ENCODE measurements around the gene RTCB. TPM values are rescaled to one million over a fixed set of nuclear protein-coding genes. Genes with fewer than 3 reads are reported as not detected.

The RTCB gene
- total and polyA plus RNA-seq, 2 of the 13 experiments (the other 11 are each of a cell fraction or from before 2014, with no cell fraction given): 108 to 167 TPM

DNA sequence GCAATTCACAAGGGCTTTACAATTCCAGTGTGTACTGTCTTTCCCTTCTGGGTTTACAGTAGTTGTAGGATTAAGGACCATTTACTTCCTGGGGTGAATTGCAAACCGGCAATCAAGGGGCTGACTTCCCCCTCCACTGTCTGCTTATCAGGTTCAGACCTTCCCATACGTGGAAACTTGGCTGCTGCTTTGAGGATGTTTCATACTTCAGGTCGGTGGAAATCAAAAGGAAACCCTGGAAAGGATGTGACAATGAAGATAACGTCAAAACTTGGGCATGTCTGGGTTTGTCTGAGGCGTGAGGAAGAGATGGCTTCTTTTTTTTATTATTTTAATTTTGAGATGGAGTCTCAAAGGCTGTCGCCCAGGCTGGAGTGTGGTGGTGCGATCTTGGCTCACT lies 2.1 kb upstream of the RTCB start:
- in situ Hi-C loops (cut with HindIII; ENCODE audit: extremely low pct_ligation_motif_present, low pct_unique_long_range_greater_than_20kb): loop anchor here (5.0 kb wide), 1 partner anchor 58 kb away; the partner anchor contains the start of gene FBXO7
- CTCF ChIA-PET (ENCODE audit: low intra/inter-chr PET ratio, low total read pairs): interaction anchor here (0.9 to 1.9 kb wide), 2 partner anchors 30 to 59 kb away, joined by 3 to 10 read pairs; no protein-coding TSS in a partner anchor
- FAIRE-seq: no peak

More for the DNA sequence above, 2.1 kb upstream of the RTCB start:
- no peak for DNase-seq (ENCODE audit: low spot score)
- BruUV-seq (replicated peaks): no TSS peak
- Histone ChIP-seq H3K36me3 (replicated peaks in 1 of 2; ENCODE audit: control insufficient read depth in 1 of 2, insufficient read depth in 2 of 2, low read length in 2 of 2) (no peaks in the 10 kb centered on the region), H3K4me2 (ENCODE audit: low read depth, low read length) (no peak overlapping the region), H3K27ac (ENCODE audit: extremely low read length, insufficient read depth, low read length) (no peak overlapping the region), H3K79me2 (ENCODE audit: insufficient read depth, low read length) (peaks cover 27% of the 10 kb centered on the region), H2AFZ (ENCODE audit: low read length) (peak overlapping the region; percentile 52), H3K4me3 (replicated peaks in 1 of 3; ENCODE audit: insufficient read depth in 1 of 3, low read depth in 2 of 3, low read length in 3 of 3) (no peak overlapping the region), H3K27me3 (ENCODE audit: control insufficient read depth in 1 of 2, insufficient read depth in 2 of 2, low read length in 2 of 2) (peaks cover 2 to 19% of the 10 kb centered on the region in 2 experiments; a peak in 2 of 5 replicates), H4K20me1 (ENCODE audit: insufficient read depth, low read length) (peaks cover 9% of the 10 kb centered on the region), H3K4me1 (ENCODE audit: insufficient read depth, low read length) (peaks cover 25% of the 10 kb centered on the region), H3K9me3 (ENCODE audit: low read length) (no peaks in the 10 kb centered on the region), H3K9ac (ENCODE audit: insufficient read depth, low read depth, low read length) (no peak overlapping the region)
- TF ChIP-seq ZNF253 (CRISPR knock-in tag; IDR thresholded peaks at IDR 0.05; ENCODE audit: borderline replicate concordance) (no peak), ZNF354B (CRISPR knock-in tag; IDR thresholded peaks at IDR 0.05) (no peak), AKAP8 (CRISPR knock-in tag; IDR thresholded peaks at IDR 0.05) (no peak), ZZZ3 (CRISPR knock-in tag; IDR thresholded peaks at IDR 0.05; ENCODE audit: borderline replicate concordance) (no peak), TBX2 (CRISPR knock-in tag; IDR thresholded peaks at IDR 0.05; ENCODE audit: borderline replicate concordance) (no peak), TBP (CRISPR knock-in tag; IDR thresholded peaks at IDR 0.05) (no peak), ZNF598 (CRISPR knock-in tag; IDR thresholded peaks at IDR 0.05; ENCODE audit: borderline replicate concordance) (no peak), HNF1B (CRISPR knock-in tag; IDR thresholded peaks at IDR 0.05) (no peak), JARID2 (CRISPR knock-in tag; IDR thresholded peaks at IDR 0.05; ENCODE audit: insufficient replicate concordance) (no peak)
- TF ChIP-seq, protein P1, sequence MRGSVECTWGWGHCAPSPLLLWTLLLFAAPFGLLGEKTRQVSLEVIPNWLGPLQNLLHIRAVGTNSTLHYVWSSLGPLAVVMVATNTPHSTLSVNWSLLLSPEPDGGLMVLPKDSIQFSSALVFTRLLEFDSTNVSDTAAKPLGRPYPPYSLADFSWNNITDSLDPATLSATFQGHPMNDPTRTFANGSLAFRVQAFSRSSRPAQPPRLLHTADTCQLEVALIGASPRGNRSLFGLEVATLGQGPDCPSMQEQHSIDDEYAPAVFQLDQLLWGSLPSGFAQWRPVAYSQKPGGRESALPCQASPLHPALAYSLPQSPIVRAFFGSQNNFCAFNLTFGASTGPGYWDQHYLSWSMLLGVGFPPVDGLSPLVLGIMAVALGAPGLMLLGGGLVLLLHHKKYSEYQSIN (CRISPR knock-in tag; IDR thresholded peaks at IDR 0.05; ENCODE audit: borderline replicate concordance): no peak
- intact Hi-C loops (cut with micrococcal nuclease; ENCODE audit: unreplicated experiment): no loop called here
- POLR2A ChIA-PET: no interaction called here
- ATAC-seq: no peak
- 37% methylated on average over 7 of the region's 7 CpGs for WGBS (ENCODE audit: low lambda C conversion rate)
